ENCODE data around the gene C16orf74. TPM values are rescaled to one million over a fixed set of nuclear protein-coding genes. Genes with fewer than 3 reads are reported as not detected.

The C16orf74 gene
- total RNA-seq, 1 donor from 2014 or later = 2.3 TPM

- H3K27ac ChIP-seq (replicated peaks) = no peak overlapping the region
- H3K4me3 ChIP-seq = no peak overlapping the region
- TF ChIP-seq CTCF (IDR thresholded peaks at IDR 0.05; ENCODE audit: borderline replicate concordance) = no peak
Observed at GRCh38 chr16:85753976-85754375, 3.1 kb upstream of the C16orf74 start.

DNA sequence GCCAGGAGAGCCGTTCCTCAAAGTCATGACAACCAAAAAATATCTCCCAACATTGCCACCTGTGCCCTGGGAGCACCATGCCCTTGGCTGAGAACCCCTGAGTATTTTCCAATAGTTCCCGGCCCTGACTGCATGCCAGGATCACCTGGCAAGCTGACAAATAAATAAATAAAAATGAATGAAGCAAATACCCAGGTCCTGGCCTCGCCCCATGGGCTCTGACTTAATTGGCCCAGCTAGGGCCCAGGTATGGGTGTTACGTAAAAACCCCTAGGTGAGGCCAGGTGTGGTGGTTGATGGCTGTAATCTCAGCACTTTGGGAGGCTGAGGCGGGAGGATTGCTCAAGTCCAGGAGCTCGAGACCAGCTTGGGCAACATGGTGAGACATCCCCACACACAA, 2.7 kb upstream of the C16orf74 start:
- H3K4me3 ChIP-seq = no peak overlapping the region

More at GRCh38 chr16:85753976-85754375, 3.1 kb upstream of the C16orf74 start:
- intact Hi-C loops (cut with micrococcal nuclease) = no loop called here
- no peaks in the 10 kb centered on the region for H3K36me3 ChIP-seq
- DNase-seq = no peak
- H3K27me3 ChIP-seq (ENCODE audit: low read depth) = peaks cover 6% of the 10 kb centered on the region
- no peaks in the 10 kb centered on the region for H3K9me3 ChIP-seq (replicated peaks)
- peaks cover 38% of the 10 kb centered on the region for H3K4me1 ChIP-seq

DNA sequence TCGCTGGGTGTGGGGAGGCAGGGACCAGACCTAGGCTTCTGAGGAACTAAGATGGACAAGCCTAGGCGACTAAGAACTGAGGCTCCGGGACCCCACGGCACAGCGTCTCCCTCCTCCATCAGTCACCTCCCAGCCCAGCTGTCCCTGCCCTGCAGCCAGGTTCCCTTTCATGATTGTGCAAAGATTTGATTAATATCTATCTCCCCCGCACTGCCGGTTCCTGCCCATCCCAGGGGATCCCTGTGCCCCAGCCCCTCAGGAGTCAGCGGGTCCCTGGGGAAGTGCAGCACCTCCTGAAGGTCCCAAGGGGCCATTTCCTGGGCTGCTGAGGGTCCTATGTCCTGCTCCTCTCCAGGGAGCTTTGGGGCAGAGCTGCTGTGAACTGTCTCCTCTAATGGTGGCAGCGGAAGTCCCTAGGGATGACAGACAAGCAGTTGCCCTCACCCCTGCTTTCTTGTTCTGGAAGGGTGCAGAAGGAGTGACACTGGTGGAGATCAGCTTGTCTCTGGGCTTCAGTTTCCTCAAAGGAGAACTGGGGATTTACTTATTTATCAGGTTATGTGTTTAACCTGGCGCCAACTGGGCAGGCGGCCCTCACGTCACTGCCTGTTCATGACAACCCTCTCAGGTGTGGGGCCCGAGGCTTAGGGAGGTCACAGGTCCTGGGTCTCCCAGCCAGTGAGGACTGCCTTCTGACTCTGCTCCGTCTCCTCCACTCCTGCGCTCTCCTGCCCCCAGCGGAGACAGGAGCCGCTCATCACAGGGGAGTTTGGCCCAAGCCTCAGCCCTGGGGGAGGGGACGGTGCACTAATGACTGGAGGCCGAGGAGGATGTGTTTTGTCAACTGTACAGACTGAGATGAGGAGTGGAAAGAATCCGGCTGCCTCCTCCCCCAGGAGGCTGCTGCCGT, 1.9 kb upstream of the C16orf74 start:
- Histone ChIP-seq H3K9me3 (replicated peaks) (no peaks in the 10 kb centered on the region), H3K36me3 (no peaks in the 10 kb centered on the region), H3K4me1 (peaks cover 38% of the 10 kb centered on the region), H3K4me3 (no peak overlapping the region), H3K27me3 (ENCODE audit: low read depth) (peaks cover 3% of the 10 kb centered on the region), H3K27ac (replicated peaks) (no peak overlapping the region)
- peak; percentile 34 for TF ChIP-seq CTCF (IDR thresholded peaks at IDR 0.05; ENCODE audit: borderline replicate concordance)
- peak; percentile 30 for DNase-seq
- intact Hi-C loops (cut with micrococcal nuclease) = no loop called here

More for the DNA sequence above, 2.7 kb upstream of the C16orf74 start:
- Histone ChIP-seq H3K36me3 (no peaks in the 10 kb centered on the region), H3K27ac (replicated peaks) (no peak overlapping the region), H3K27me3 (ENCODE audit: low read depth) (peaks cover 3% of the 10 kb centered on the region), H3K4me1 (peaks cover 38% of the 10 kb centered on the region), H3K9me3 (replicated peaks) (no peaks in the 10 kb centered on the region)
- intact Hi-C loops (cut with micrococcal nuclease) = no loop called here
- no peak for TF ChIP-seq CTCF (IDR thresholded peaks at IDR 0.05; ENCODE audit: borderline replicate concordance)
- no peak for DNase-seq

DNA sequence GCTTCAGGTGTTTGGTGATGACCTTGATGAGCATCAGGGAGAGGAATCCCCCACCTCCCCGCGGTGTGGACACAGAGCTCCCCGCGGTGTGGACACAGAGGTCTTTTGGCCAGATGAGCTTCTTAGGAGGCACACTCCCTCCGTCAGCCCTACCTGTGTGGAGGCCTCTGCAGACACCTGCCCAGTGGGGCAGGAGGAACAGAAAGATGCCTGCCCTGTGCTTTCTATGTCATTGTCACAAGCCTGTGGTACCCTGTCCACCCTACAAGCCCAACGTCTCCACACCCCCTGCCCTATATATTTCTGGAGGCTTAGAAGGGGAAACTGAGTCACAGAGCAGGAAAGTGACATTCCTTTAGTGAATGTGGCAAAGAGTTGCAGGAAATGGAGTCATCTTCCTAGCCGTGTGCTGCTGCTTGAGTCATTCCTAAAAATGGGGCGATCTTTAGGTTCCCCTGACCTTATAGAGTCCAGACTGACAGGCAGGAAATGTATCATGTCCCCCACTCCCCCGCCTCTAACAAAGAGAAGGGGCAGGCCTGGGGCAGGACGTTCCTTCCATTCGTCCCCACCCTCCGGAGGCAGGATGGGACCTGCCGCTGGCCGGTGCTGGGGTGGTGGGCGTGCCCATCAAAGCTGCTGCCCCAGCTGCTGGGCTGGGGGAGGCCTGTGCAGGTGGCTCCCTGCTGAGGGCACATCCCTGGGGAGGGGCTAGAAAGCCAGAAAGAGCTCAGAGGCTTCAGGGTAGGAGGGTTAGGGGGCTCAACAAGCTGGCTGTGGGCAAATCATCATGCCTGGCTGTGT, 1.0 kb upstream of the C16orf74 start:
- Histone ChIP-seq H3K9me3 (replicated peaks) (no peaks in the 10 kb centered on the region), H3K4me3 (peak overlapping the region; percentile 77)

More for the DNA sequence above, 1.0 kb upstream of the C16orf74 start:
- H3K27ac ChIP-seq (replicated peaks) = no peak overlapping the region
- no peak for TF ChIP-seq CTCF (IDR thresholded peaks at IDR 0.05; ENCODE audit: borderline replicate concordance)
- H3K4me1 ChIP-seq = peaks cover 38% of the 10 kb centered on the region
- intact Hi-C loops (cut with micrococcal nuclease) = no loop called here
- no peaks in the 10 kb centered on the region for H3K36me3 ChIP-seq
- no peak for DNase-seq
- H3K27me3 ChIP-seq (ENCODE audit: low read depth) = peaks cover 3% of the 10 kb centered on the region
